ENCODE data around the gene ACSBG1.
"Not testable (repeated sequence)": the region's sequence is repeated elsewhere in the genome, so short reads cannot be mapped to it uniquely, and the experiment has no call there.

DNA sequence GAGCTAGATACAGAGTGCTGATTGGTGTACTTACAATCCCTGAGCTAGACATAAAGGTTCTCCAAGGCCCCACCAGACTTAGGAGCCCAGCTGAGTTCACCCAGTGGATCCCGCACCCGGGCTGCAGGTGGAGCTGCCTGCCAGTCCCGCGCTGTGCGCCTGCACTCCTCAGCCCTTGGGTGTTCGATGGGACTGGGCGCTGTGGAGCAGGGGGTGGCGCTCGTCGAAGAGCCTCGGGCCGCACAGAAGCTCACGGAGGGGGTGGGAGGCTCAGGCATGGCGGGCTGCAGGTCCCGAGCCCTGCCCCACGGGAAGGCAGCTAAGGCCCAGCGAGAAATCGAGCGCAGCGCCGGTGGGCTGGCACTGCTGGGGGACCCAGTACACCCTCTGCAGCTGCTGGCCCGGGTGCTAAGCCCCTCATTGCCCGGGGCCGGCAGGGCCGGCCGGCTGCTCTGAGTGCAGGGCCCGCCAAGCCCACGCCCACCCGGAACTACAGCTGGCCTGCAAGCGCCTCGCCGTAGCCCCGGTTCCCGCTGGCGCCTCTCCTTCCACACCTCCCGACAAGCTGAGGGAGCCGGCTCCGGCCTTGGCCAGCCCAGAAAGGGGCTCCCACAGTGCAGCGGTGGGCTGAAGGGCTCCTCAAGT lies 11.7 kb upstream of the ACSBG1 start:
- TF ChIP-seq POLR2A (IDR thresholded peaks at IDR 0.05; ENCODE audit: low read depth, low read length); POLR2AphosphoS5 (IDR thresholded peaks at IDR 0.05; ENCODE audit: low read depth, low read length); TAF1 (IDR thresholded peaks at IDR 0.05; ENCODE audit: borderline replicate concordance, low read depth, low read length): not testable (repeated sequence)

Measured in GM12892 (cell line).